Measurements from ENCODE around the gene GANAB. TPM values are rescaled to one million over a fixed set of nuclear protein-coding genes. Genes with fewer than 3 reads are reported as not detected.
"Not testable (repeated sequence)": the region's sequence is repeated elsewhere in the genome, so short reads cannot be mapped to it uniquely, and the experiment has no call there.

GANAB gene
- polyA plus RNA-seq (2012; ENCODE audit: insufficient read depth, insufficient read length), result 268 TPM

GRCh38 chr11:62645946-62646824 is at the start of gene GANAB:
TSS of gene GANAB (minus strand) at chr11:62646613. CDS start at chr11:62646599, 14 bp downstream.
- peak; percentile 95 for DNase-seq (ENCODE audit: low read depth, low spot score)
- H3K4me3 ChIP-seq (ENCODE audit: low read length), result peak within 1 kb of the TSS; percentile 99

DNA sequence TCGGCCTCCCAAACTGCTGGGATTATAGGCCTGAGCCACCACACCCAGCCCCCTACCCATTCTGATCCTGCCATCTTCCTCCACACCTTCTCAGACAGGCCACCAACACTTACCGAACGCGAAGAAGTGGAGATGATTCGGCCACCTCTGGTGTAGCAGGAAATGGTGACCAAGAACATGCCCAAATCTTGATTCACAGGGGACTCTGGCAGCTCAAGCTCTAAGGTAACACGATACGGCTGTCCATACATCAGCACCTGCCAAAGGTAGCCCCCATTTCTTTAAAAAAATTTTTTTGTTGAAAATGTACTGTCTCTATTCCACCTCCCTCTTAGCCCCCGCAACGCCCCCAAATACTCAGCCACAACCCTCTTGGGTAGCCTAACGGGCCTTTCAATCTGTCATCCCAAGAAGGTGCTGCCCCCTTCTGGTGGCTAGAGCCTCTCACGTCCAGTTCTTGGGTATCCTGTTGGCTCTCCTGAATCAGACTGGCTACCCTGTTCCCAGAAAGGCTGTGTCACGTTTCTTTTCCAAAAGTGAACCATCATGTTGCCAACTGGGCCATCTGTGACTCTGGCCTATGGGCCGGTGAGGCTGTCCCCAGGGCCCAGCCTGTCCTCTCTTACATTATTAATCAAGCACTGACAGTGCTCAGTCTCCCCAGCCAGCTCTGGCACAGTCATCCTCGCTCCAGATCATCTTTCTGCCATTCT is 48.2 kb upstream of the GANAB start:
- H3K4me3 ChIP-seq (ENCODE audit: low read length), result no peak overlapping the region
- DNase-seq (ENCODE audit: low read depth, low spot score), result peak; percentile 63

GRCh38 chr11:62693624-62694023 is 47.2 kb upstream of the GANAB start:
- H3K4me3 ChIP-seq (ENCODE audit: low read length); DNase-seq (ENCODE audit: low read depth, low spot score): not testable (repeated sequence)

- H3K4me3 ChIP-seq (ENCODE audit: low read length), result no peak within 1 kb of the TSS
- no peak for DNase-seq (ENCODE audit: low read depth, low spot score)
These were observed 43.2 kb upstream of the GANAB start, which contains the start of gene LRRN4CL for GRCh38 chr11:62689421-62690183. TSS of gene LRRN4CL (minus strand) at chr11:62689530. CDS start at chr11:62688508, 1,022 bp downstream.

DNA sequence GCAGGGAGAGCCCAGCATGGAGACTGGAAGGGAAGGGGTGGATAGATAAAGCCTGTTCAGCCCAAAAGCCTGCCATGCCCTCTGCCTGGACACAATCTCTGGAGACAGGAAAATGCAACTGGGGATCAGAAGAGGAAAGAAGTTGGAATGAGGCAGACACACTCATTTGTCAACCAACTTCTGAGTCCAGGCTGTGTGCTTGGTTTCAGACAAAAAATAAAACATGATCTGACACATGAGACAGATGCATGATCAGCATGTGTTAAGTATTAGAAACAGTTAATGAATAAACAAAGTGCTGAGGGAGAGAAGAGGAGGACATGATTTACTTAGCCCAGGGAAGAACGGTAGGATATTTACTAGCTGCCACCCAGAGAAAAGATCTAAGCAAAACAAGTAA is 42.1 kb upstream of the GANAB start:
- H3K4me3 ChIP-seq (ENCODE audit: low read length), result no peak overlapping the region
- no peak for DNase-seq (ENCODE audit: low read depth, low spot score)

DNA sequence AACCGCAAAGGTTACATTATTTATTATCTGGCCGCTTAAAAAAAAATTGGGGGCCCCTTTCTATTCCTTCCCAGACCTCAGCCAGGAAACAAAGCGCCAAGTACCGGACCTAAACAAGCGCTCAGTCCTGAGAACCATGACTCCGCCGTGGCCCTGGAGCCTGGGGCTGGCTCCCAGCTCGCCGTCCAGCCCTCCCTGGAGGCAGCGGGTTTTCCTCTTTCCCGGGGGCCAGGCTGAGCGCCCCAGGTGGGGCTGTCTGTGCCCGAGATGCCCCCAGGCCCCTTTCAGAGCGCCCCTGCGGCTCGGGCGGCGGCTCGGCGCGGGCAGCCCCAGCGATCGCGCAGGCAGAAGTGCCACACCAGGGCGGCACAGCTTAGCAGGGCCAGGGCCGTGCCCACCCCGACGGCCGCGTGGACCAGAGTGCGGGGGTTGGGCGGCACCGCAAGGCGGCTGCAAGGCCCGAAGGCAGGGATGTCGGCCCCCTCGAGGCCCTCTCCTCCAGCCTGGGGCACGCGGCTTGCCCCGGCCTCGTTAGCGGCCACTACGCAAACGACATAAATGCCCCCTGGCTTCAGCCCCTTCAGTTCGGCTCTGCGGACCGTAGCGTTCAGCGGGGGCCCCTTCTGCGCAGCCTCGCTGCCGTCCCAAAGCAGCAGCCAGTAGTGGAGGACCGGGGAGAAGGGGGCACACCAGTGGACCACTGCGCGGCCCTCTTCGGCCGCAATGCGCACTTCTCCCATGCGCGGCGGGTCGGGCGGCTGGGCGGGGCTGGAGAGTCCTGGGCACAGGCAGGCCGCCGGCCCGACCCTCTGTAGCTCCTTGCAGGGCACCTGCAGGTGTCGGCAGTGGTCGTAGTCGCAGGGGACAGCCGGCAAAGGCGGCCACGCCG is 41.3 kb upstream of the GANAB start:
- H3K4me3 ChIP-seq (ENCODE audit: low read length), result no peak overlapping the region
- DNase-seq (ENCODE audit: low read depth, low spot score), result no peak

DNA sequence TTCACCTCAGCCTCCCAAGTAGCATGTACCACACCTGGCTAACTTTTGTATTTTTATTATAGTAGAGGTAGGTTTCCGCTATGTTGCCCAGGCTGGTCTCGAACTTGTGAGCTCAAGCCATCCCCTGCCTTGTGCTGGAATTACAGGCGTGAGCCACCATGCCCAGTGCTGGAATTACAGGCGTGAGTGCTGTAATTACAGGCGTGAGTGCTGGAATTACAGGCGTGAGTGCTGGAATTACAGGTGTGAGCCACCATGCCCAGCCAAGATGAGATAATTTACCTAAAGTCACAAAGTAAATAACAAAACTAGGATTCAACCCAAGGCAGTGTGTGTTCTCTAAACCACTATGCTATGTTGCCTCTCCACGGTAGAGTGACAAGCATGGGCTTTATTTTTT is 36.1 kb upstream of the GANAB start:
- no peak for DNase-seq (ENCODE audit: low read depth, low spot score)
- no peak overlapping the region for H3K4me3 ChIP-seq (ENCODE audit: low read length)

- no peak overlapping the region for H3K4me3 ChIP-seq (ENCODE audit: low read length)
- peak; percentile 82 for DNase-seq (ENCODE audit: low read depth, low spot score)
These were observed 34.4 kb upstream of the GANAB start for GRCh38 chr11:62680825-62681240.

DNA sequence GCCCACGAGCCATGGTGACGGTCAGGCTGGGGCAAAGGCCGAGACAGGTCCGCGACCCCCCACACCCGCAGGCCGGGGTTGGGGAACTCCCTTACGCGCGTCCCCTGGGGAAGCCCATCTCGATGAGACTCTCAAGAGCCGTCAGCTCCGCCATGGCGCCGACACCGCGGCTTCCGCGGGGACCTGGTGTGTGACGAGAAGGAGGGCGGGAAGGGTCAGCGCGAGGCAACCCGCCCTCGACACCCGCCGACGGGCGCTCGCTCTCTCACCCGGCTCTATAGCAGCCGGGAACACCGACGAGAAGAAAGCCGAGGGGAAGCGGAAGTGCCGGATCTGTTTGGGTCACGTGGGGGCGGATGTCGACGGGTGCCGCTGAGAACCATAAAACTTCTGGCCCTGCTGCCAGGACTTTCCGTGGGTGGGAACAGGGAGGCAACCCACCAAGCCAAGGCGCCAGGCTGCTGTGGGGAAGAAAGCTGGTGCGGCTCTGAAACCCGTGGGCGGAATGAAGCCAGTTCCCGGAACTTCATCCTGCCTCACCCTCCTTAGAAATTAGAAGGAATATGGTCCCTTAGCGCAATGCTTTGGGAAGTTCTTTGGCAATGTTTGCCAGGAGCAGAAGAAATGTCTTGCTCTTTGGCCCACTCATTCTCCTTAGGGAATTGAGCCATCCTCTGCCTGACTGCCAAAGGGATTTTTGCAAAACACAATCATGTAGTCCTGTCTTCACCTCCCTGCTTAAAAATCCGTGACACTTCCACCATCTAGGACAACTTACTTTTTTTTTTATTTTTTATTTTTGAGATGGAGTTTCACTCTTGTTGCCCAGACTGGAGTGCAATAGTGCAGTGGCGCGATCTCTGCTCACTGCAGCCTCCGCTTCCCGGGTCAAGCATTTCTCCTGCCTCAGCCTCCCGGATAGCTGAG is 32.6 kb upstream of the GANAB start, which contains the start of gene UBXN1:
Gene UBXN1 (minus strand): TSS at position 304 of the 927 bp plus-strand sequence. CDS start 150 bp downstream, at position 154.
- DNase-seq (ENCODE audit: low read depth, low spot score), result peak; percentile 82

GRCh38 chr11:62678433-62678769 is 32.0 kb upstream of the GANAB start:
- H3K4me3 ChIP-seq (ENCODE audit: low read length), result peak overlapping the region; percentile 95
- no peak for DNase-seq (ENCODE audit: low read depth, low spot score)

More for the DNA sequence above, 32.6 kb upstream of the GANAB start, which contains the start of gene UBXN1:
- H3K4me3 ChIP-seq (ENCODE audit: low read length), result peak within 1 kb of the TSS; percentile 95

DNA sequence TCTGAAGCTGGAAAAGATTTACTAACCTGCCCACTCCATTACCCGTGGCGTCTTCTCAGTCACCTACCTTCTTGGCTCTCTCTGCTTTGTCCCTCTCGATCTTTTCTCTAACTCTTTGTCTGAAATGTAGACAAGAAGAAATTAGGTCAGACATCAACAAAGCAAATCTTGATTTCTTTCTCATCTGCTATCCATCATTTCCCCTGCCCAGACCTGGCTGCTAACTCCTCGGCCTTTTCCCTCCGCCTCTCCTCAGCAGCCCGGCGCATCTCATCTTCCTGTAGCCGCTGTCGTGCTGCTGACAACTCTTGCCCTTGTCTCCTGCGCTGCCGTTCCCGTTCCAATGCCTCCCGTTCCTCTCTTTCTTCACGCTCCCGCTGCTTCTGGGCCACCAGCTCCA is 31.3 kb upstream of the GANAB start:
- peak overlapping the region; percentile 95 for H3K4me3 ChIP-seq (ENCODE audit: low read length)
- no peak for DNase-seq (ENCODE audit: low read depth, low spot score)

DNA sequence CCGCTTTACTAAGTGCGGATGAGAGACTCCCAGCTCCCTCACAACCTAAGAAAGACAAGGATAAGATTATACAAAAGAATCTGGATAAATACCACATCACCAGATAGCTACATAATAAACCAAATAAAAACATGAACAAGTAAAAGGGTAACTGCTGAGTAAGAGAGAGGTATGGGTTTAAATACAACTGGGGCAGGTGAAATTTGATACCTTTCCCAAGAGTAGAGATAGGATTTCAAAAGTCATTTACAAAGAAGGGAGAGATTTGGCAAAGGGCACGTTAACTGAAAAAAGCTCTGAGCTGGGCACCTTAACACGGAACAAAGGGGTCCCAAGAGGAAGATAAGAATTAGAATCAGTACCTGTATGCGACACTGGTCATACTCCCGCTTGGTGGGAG is 30.7 kb upstream of the GANAB start:
- H3K4me3 ChIP-seq (ENCODE audit: low read length), result no peak overlapping the region
- no peak for DNase-seq (ENCODE audit: low read depth, low spot score)

DNA sequence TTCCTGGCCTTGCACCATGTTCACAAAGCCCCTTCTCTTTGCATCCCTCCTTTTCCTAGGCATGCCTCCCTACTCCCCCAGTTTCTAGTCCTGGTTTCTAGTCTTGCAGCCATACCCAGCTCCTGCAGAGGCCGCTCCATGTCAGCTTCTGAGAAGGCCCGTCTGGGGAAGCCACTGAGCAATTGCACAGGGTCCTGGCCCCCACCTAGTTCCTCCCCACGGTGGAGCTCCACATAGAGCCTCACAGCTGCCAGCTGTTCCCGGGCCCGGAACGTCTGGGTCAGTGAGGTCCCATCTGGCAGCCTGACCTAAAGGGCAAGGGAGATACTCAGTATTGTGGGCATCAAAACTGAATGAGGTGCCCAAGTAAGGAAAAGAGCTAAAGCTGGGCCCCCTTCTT is 30.3 kb upstream of the GANAB start:
- no peak overlapping the region for H3K4me3 ChIP-seq (ENCODE audit: low read length)
- DNase-seq (ENCODE audit: low read depth, low spot score), result no peak

GRCh38 chr11:62675415-62675814 is 29.0 kb upstream of the GANAB start:
- DNase-seq (ENCODE audit: low read depth, low spot score); H3K4me3 ChIP-seq (ENCODE audit: low read length): not testable (repeated sequence)

- no peak overlapping the region for H3K4me3 ChIP-seq (ENCODE audit: low read length)
- DNase-seq (ENCODE audit: low read depth, low spot score), result no peak
These were observed 26.7 kb upstream of the GANAB start for GRCh38 chr11:62673196-62673525.

DNA sequence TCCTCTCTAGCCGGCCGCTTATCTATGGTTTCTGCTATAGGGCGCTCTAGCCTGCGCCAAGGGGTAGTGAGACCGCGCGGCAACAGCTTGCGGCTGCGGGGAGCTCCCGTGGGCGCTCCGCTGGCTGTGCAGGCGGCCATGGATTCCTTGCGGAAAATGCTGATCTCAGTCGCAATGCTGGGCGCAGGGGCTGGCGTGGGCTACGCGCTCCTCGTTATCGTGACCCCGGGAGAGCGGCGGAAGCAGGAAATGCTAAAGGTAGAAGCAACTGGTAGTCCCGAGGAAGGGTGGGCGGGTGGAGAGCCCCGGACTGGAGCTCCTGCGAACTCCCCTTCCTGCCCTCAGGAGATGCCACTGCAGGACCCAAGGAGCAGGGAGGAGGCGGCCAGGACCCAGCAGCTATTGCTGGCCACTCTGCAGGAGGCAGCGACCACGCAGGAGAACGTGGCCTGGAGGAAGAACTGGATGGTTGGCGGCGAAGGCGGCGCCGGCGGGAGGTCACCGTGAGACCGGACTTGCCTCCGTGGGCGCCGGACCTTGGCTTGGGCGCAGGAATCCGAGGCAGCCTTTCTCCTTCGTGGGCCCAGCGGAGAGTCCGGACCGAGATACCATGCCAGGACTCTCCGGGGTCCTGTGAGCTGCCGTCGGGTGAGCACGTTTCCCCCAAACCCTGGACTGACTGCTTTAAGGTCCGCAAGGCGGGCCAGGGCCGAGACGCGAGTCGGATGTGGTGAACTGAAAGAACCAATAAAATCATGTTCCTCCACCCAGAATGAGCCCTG is 25.4 kb upstream of the GANAB start, which contains the start of the genes LBHD1 and UQCC3:
Gene LBHD1 (minus strand): TSS at position 660 of the 782 bp plus-strand sequence. CDS start 2,236 bp downstream, outside the sequence.
Gene UQCC3 (plus strand): TSS at position 66 of the 782 bp plus-strand sequence. CDS start 73 bp downstream, at position 139.
- peak; percentile 96 for DNase-seq (ENCODE audit: low read depth, low spot score)
- H3K4me3 ChIP-seq (ENCODE audit: low read length), result peak within 1 kb of the TSS; percentile 95

Data from Jurkat, Clone E6-1 (cell line).